HG03571 (cell line): ENCODE measurements around the gene PRRX2.

Experiments
- ATAC-seq: cut with Tn5 transposase; IDR thresholded peaks from one replicate; pipeline ENCODE4 v1.9.1; 2021; ENCODE audit not compliant: unreplicated experiment

The PRRX2 gene

GRCh38 chr9:129703667-129704355 lies 38.4 kb downstream of the PRRX2 start:
- no peak for ATAC-seq

- no peak for ATAC-seq
These were observed 39.4 kb downstream of the PRRX2 start for GRCh38 chr9:129704807-129705206.

- no peak for ATAC-seq
These were observed 43.3 kb downstream of the PRRX2 start for GRCh38 chr9:129708793-129709192.

DNA sequence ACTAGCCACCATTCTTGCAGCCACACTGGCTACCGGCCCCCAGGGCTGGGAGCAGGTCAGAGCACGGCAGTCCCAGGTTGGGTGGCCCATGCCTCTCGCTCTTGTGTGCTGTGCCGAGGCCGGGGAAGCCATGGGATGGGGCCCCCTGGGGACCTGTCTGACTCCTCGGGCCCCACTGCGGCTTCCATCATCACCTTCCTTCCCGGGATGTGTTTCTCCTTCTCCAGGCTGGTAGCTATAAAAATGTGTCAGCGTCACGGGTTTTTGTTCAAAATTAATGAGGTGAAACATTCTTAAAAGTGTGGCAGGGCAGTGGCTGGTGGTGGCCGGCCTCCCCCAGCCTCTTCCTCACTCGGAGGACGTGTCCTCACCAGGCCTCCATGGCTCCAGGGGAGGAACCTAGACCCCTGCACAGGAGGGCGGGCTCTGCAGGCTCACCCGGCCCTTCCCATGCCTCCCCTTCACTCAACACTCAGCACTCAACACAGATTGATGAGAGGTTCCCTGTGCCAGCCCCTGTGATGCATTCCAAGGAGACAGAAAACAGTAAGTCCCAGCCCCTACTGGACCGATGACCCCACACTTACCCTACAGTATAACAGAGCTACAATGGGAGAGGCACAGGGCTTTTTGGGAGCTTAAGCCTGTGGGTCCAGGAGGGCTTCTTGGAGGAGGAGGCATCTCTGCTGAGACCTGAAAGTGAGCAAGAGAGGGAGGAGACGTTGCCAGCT lies 44.2 kb downstream of the PRRX2 start:
- no peak for ATAC-seq

GRCh38 chr9:129710169-129710453 lies 44.7 kb downstream of the PRRX2 start:
- ATAC-seq, result no peak

GRCh38 chr9:129712634-129713401 lies 47.4 kb downstream of the PRRX2 start:
- ATAC-seq, result no peak

DNA sequence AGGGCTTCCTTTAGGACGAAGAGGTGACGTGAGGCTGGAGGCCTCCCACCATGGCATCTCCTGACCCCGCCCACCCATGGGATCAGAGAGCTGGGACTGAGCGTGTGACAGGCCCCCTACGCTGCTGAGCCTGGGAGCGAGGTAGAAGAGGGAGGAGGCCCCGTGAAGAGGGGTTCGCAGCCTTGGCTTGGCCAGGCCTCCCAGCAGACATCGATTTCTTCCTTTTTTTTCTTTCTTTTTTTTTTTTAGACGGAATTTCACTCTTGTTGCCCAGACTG lies 47.9 kb downstream of the PRRX2 start:
- no peak for ATAC-seq

DNA sequence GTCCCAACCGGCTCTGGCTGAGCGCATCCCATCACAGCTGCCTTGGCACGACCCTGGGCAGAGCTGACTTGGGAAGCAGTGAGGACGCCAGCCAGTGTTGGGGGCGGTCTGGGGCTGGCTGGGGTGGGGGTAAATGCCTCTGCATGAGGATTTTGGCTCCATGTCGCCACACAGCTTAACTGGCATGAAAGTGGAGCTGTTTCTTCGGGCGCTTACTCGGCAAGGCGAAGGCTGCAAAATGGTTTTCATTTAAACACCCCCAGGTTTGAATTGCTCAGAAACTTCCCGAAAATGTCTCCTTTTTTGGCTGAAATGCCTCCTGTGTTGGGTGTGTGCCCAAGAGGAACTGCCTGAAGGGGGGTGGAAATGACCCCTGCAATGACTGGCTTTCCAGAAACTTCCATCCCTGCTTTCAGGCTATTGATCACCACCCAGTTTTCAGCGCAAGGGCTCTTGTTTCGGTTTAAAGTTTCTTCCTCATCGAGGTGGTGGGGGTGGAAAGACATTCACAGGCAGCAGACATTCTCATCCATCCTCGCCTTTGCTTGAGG lies 49.1 kb downstream of the PRRX2 start:
- no peak for ATAC-seq

- no peak for ATAC-seq
These were observed 50.6 kb downstream of the PRRX2 start for GRCh38 chr9:129716091-129716490.

- ATAC-seq, result no peak
These were observed 52.5 kb downstream of the PRRX2 start for GRCh38 chr9:129717991-129718390.

- ATAC-seq, result no peak
These were observed 53.2 kb downstream of the PRRX2 start for GRCh38 chr9:129718647-129719046.

- ATAC-seq, result no peak
These were observed 53.7 kb downstream of the PRRX2 start for GRCh38 chr9:129719135-129719534.

GRCh38 chr9:129720181-129720864 lies 54.9 kb downstream of the PRRX2 start:
- no peak for ATAC-seq

DNA sequence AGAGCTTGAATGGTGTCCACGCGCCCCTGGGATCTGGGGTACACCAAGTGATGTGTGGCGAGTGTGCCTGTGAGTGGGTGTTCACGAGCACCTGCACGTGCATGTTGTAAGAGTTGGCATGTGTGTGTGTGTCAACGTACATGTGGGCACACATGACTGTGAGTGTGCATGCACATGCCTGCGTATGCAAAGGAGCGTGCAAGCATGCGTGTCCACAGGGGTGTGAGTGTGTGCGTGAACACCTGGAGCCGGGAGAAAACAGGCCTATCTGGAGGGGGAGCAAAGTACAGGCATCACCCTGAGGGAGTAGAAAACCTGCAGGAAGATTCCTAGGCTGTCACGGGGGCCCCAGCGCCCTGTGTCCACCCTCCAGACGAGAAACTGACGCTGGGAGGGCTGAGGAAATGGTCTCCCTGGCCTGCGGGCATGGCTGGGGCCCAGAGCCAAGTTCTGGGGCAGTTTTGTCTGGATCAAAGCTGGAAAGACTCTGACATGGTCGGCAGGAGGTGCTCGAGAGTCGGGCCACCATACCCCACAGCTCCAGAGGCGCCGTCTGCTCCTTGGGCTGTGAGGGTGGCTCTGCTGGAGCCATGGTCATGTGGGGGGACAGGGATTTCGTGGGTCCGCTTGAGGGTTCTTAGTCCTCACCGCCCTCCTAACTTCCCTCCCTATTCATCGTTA lies 55.6 kb downstream of the PRRX2 start:
- no peak for ATAC-seq

DNA sequence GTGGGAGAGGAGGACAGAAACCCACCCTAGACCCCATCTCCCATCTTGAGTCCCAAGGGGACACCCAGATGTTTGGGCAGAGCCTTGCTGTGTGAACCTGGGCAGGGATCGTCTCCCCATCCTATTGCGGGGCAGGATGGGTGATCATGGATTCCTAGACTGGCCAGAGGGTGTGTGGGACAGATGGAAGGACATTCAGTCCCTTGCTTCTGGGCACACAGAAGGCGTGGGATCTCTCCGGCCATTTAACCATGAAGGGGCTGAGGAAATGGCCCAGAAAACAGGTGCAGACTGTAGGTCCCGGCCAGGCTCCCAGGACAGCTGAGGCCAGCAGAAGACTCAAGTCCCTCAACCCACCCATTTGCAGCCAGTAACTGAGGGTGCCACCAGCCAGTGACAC lies 57.5 kb downstream of the PRRX2 start:
- ATAC-seq, result no peak

GRCh38 chr9:129724456-129725190 lies 59.2 kb downstream of the PRRX2 start:
- ATAC-seq, result no peak

DNA sequence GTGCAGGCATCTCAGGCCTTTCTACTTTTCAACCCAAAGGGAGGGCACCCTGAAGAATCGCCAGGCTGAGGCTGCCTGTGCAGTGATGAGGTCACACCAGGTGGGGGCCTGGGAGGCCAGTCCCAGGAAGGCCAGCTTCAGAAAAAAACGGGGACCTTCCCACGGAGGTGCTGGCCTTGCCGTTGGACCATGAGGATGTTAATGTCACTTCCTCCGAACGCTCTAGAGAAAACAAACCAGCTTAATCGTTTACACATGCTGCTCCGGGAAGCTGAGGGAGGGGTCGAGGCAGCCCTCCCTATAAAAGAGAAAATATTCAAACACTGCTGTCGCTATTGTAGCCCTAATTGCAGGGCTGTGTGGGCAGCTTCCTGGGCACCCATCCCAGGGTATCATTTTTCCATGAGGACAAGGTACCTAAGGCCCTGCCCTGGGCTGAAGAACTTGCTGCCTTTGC lies 60.4 kb downstream of the PRRX2 start:
- ATAC-seq, result no peak

- ATAC-seq, result no peak
These were observed 61.1 kb downstream of the PRRX2 start for GRCh38 chr9:129726322-129727160.

- ATAC-seq, result no peak
These were observed 63.3 kb downstream of the PRRX2 start for GRCh38 chr9:129728744-129729143.
